Right atrium auricular region (tissue), 2 donors: ENCODE measurements around the gene XPR1. TPM values are rescaled to one million over a fixed set of nuclear protein-coding genes. Genes with fewer than 3 reads are reported as not detected.
"Not testable (repeated sequence)": the region's sequence is repeated elsewhere in the genome, so short reads cannot be mapped to it uniquely, and the experiment has no call there.

Experiments
- DNase-seq: peaks from one replicate; pipeline ENCODE4 v3.0.0-alpha.2; 2019; ENCODE audit warnings: low spot score
- H3K27ac ChIP-seq, 2 donors: fragments of 200-600 bp; sonication (generic); 1 replicate in 1 of 2; 2 replicates in 1 of 2; pipeline ENCODE4 v1.5.1; 2016 to 2019
- H3K27me3 ChIP-seq, 2 donors: fragments of 200-600 bp; sonication (generic); one replicate each; pipeline versions ENCODE4 v1.5.1 to v1.6.0; 2017 to 2019
- H3K36me3 ChIP-seq: fragments of 200-600 bp; sonication (generic); one replicate; pipeline ENCODE4 v1.5.1; 2016
- H3K4me1 ChIP-seq, 2 donors: fragments of 200-600 bp; sonication (generic); one replicate each; pipeline versions ENCODE4 v1.5.1 to v1.6.0; 2017 to 2019
- H3K4me3 ChIP-seq, 2 donors: fragments of 200-600 bp; sonication (generic); 1 replicate in 1 of 2; 2 replicates in 1 of 2; pipeline ENCODE4 v1.5.1; 2017 to 2019; ENCODE audit warnings: mild to moderate bottlenecking in 1 of 2, moderate library complexity in 1 of 2
- H3K9me3 ChIP-seq, 2 donors: fragments of 200-600 bp; sonication (generic); one replicate each; pipeline ENCODE4 v1.5.1; 2019
- CTCF ChIP-seq, 2 donors: fragments of 200-600 bp; sonication (generic); IDR thresholded peaks; one replicate each; pipeline ENCODE4 v1.5.1; 2019; ENCODE audit warnings: antibody characterized with exemption in 2 of 2
- total RNA-seq, 2 donors: library from RNA; depleted of rRNA; stranded (reverse); fragments of >200 nt; gene quantifications; one replicate each; pipeline ENCODE4 v1.1.0, GENCODE V29; 2016

Gene XPR1
- total RNA-seq, 2 donors from 2014 or later: 30.0 to 53.0 TPM

- Histone ChIP-seq H3K27ac (peak overlapping the region in 1 of 2 donors; percentile 52), H3K9me3 (no peaks in the 10 kb centered on the region), H3K36me3 (no peaks in the 10 kb centered on the region), H3K4me1 (no peaks in the 10 kb centered on the region), H3K27me3 (no peaks in the 10 kb centered on the region), H3K4me3 (no peak overlapping the region)
- DNase-seq: no peak
- no peak for TF ChIP-seq CTCF (IDR thresholded peaks at IDR 0.05)
These were observed 90.8 kb downstream of the XPR1 start for GRCh38 chr1:180722586-180722985.

GRCh38 chr1:180724055-180724454 is 92.2 kb downstream of the XPR1 start:
- DNase-seq: no peak
- H3K4me1 ChIP-seq: no peaks in the 10 kb centered on the region
- H3K27me3 ChIP-seq: no peaks in the 10 kb centered on the region
- TF ChIP-seq CTCF (IDR thresholded peaks at IDR 0.05): no peak
- no peaks in the 10 kb centered on the region for H3K9me3 ChIP-seq
- no peak overlapping the region for H3K27ac ChIP-seq
- H3K36me3 ChIP-seq: no peaks in the 10 kb centered on the region
- H3K4me3 ChIP-seq: no peak overlapping the region

- not testable (repeated sequence) for DNase-seq, H3K9me3 ChIP-seq, H3K4me3 ChIP-seq, H3K36me3 ChIP-seq, H3K27ac ChIP-seq, H3K4me1 ChIP-seq, H3K27me3 ChIP-seq
These were observed 94.2 kb downstream of the XPR1 start for GRCh38 chr1:180726024-180726423.

- H3K4me1 ChIP-seq, DNase-seq, H3K4me3 ChIP-seq, H3K27ac ChIP-seq, H3K9me3 ChIP-seq, H3K27me3 ChIP-seq, H3K36me3 ChIP-seq: not testable (repeated sequence)
These were observed 95.9 kb downstream of the XPR1 start for GRCh38 chr1:180727751-180728150.

- Histone ChIP-seq H3K36me3 (no peaks in the 10 kb centered on the region), H3K27ac (no peak overlapping the region), H3K4me3 (no peak overlapping the region), H3K4me1 (no peaks in the 10 kb centered on the region), H3K9me3 (peaks cover 0 to 10% of the 10 kb centered on the region in 2 donors), H3K27me3 (no peaks in the 10 kb centered on the region)
- DNase-seq: no peak
- TF ChIP-seq CTCF (IDR thresholded peaks at IDR 0.05): no peak
These were observed 96.8 kb downstream of the XPR1 start for GRCh38 chr1:180728472-180729106.

- no peak overlapping the region for H3K27ac ChIP-seq
- no peak overlapping the region for H3K4me3 ChIP-seq
- H3K4me1 ChIP-seq: no peaks in the 10 kb centered on the region
- no peak for DNase-seq
- H3K9me3 ChIP-seq: peaks cover 0 to 23% of the 10 kb centered on the region in 2 donors
- TF ChIP-seq CTCF (IDR thresholded peaks at IDR 0.05): no peak
- H3K36me3 ChIP-seq: no peaks in the 10 kb centered on the region
- H3K27me3 ChIP-seq: no peaks in the 10 kb centered on the region
These were observed 99.3 kb downstream of the XPR1 start for GRCh38 chr1:180731131-180731530.

DNA sequence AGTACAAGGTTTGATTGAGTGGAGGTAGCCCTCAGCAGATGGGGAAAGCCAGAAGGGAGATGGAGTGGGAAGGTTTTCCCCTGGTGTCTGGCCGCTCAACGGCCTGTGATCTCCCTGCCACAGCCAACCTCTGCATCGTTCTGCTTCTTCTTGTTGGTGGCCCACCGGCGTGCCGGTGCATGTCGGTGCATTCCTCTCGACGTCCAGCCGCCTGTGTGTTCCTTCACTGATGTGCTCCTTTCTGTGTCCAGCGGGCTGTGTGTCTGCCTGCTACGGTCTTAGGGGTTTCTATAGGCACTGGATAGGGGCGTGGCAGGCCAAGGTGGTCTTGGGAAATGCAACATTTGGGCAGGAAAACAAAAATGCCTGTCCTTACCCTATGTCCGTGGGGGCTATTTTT is 101.0 kb downstream of the XPR1 start:
- Histone ChIP-seq H3K9me3 (peaks cover 0 to 23% of the 10 kb centered on the region in 2 donors), H3K27ac (no peak overlapping the region), H3K4me1 (no peaks in the 10 kb centered on the region), H3K36me3 (no peaks in the 10 kb centered on the region), H3K4me3 (no peak overlapping the region), H3K27me3 (no peaks in the 10 kb centered on the region)
- no peak for TF ChIP-seq CTCF (IDR thresholded peaks at IDR 0.05)
- DNase-seq: no peak
